NAMALWA (cell line): ENCODE measurements around the gene KCNMA1.
A peak's percentile ranks its signal among the peaks of the same experiment; 100 is the strongest.

Experiments used
- DNase-seq: peaks from one replicate; pipeline ENCODE4 v3.0.0-alpha.2; 2015; ENCODE audit warnings: low spot score

KCNMA1 gene

GRCh38 chr10:77077316-77077945 lies 560.2 kb downstream of the KCNMA1 start:
- no peak for DNase-seq

- no peak for DNase-seq
Measured at GRCh38 chr10:77075926-77076325, 561.7 kb downstream of the KCNMA1 start.

- DNase-seq: no peak
Measured at GRCh38 chr10:77074104-77074624, 563.4 kb downstream of the KCNMA1 start.

GRCh38 chr10:77073663-77073960 lies 564.0 kb downstream of the KCNMA1 start:
- no peak for DNase-seq

- no peak for DNase-seq
Measured at GRCh38 chr10:77072836-77073662, 564.6 kb downstream of the KCNMA1 start.

DNA sequence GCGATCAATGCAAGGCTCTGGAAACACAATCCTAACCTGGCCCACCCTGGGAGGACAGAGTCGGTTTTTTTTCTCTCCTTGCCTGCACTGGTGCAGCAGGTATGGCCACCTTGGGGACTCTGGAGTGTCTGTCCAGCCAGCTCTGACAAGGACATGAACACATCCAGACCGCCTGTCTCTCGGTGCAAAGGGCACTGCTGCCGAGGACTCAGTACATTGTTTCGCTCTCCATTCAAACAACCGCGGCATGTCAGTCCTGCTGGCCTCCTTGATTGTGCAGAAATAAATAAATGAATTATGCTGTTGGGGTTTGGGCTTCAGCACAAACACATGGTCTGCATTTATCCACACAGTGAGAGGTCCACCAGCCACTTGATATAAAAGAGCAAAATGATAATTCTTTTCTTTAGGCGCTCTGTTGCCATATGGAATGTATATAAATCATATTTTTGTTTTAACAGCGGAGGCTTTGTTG lies 565.2 kb downstream of the KCNMA1 start:
- DNase-seq: no peak

- DNase-seq: no peak
Measured at GRCh38 chr10:77071956-77072355, 565.7 kb downstream of the KCNMA1 start.

- DNase-seq: no peak
Measured at GRCh38 chr10:77071001-77071511, 566.6 kb downstream of the KCNMA1 start.

DNA sequence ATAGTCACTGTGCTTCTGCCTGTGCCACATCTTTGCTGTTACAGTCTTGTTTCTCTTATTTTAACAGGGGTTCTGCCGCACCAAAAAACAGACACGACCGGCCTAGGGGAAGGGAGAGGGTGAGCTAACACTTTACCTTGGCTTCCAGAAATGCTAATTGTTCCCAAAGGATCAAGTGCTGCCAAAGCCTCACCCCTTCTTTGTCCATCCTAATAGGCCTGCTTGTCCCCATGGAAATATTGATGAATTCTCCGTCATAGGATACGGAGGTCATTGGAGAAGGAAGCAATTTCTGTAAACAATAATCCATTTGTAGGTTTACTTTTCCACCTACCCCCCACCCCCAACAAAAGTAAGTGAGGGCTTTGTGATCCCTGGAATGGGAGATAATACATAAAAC lies 567.3 kb downstream of the KCNMA1 start:
- DNase-seq: no peak

GRCh38 chr10:77068969-77069368 lies 568.6 kb downstream of the KCNMA1 start:
- DNase-seq: no peak

DNA sequence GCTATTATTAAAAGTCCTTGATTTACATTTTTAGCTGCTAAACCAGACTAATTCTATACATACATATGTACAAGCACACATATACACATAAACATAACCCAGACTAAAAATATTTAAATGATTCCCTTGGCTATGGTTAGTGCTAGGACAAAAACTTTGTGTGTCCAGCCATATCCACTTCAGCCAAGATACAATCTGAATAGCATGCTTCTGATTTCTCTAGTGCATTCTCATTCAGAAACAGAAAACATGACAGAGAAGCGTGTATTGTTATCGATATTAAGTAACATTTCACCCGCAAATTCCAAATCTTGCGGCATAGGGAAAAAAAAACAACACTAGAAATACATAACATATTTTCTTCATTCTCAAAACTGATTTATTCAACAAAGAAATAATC lies 569.3 kb downstream of the KCNMA1 start:
- no peak for DNase-seq

GRCh38 chr10:77062381-77062780 lies 575.2 kb downstream of the KCNMA1 start:
- no peak for DNase-seq

GRCh38 chr10:77060913-77061312 lies 576.7 kb downstream of the KCNMA1 start:
- DNase-seq: no peak

- DNase-seq: no peak
Measured at GRCh38 chr10:77056650-77057049, 581.0 kb downstream of the KCNMA1 start.

GRCh38 chr10:77052593-77052992 lies 585.0 kb downstream of the KCNMA1 start:
- no peak for DNase-seq

GRCh38 chr10:77051837-77052236 lies 585.8 kb downstream of the KCNMA1 start:
- DNase-seq: no peak

DNA sequence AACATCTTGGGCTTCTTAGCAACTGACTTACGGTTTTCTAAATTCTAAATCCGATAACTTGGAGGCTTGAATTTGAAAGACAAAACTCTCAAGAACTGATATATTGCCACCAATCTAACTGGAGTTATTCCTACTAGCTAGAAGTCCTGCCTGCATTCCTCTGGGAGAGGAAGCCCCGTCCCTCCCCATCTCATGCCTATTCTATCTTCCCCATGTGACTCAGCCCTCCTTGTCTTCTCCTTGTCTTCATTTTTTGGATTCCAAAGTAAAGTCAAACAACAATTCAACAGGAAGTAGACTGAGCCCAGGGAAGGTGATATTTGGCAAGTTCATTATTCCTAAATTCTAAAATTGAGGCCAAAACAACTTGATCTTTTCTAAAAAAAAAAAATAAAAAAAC lies 587.7 kb downstream of the KCNMA1 start:
- no peak for DNase-seq

DNA sequence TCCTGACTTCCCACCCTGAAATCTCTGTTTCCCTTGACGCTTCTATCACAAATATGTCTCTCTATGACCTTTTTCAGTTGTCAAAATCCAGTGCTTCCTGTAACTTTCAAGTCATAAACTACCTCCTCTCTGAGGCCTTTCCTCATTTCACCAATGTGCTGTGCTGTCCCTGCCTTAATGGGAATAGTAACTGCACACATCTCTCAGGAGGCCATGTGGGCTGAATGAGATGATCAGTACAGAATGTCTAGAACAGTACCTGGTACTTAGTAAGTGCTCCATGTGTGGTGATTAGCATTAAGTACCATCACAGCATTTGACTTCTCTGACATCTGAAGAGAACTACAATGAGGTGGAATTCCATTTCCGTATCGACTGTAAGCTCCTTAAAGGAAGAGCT lies 588.5 kb downstream of the KCNMA1 start:
- DNase-seq: no peak

- DNase-seq: no peak
Measured at GRCh38 chr10:77045085-77045484, 592.5 kb downstream of the KCNMA1 start.

- DNase-seq: no peak
Measured at GRCh38 chr10:77043420-77043763, 594.2 kb downstream of the KCNMA1 start.

DNA sequence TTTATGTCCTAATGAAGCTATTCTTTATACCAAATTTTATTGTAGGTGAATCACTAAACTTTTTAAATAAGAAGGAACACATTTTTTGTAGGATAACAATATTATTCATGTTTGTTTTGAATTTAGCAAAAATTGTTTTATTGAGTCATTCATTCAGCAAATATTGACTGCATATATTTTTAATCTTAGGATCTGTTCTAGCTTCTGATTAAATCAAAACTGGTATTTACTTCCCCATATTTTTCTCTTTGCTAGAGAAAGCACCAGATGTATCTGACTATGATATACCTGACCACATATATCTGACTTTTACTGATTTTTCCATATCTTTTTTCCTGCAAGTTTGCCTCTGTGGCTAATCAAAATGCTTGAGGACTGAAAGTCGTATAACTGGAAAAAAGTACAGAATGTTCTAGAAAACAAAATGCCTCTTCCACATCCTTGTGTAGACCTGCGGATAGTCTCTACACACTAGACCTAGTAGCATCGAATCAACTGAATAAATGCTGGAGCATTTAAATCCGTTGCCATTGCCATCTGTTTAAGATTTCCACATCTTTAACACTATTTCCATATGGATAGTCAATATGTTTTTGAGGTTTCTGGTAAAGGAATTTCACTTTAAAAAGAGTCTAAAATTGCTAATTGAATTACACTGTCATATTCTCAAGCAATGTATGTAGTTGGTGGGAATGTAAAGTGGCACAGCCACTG lies 594.7 kb downstream of the KCNMA1 start:
- DNase-seq: no peak

GRCh38 chr10:77041636-77042258 lies 595.9 kb downstream of the KCNMA1 start:
- peak; percentile 0 for DNase-seq
